GM19438 (cell line): ENCODE measurements around the gene B3GNT9.
A peak's percentile ranks its signal among the peaks of the same experiment; 100 is the strongest.

ENCODE experiments used
- ATAC-seq: cut with Tn5 transposase; IDR thresholded peaks from one replicate; pipeline ENCODE4 v1.9.1; 2021; ENCODE audit warnings: low read depth; ENCODE audit not compliant: unreplicated experiment

The B3GNT9 gene

GRCh38 chr16:67150833-67151396 lies at the start of gene B3GNT9:
TSS of gene B3GNT9 (minus strand) at chr16:67150998. CDS start at chr16:67150485, 513 bp downstream.
- peak; percentile 68 for ATAC-seq

DNA sequence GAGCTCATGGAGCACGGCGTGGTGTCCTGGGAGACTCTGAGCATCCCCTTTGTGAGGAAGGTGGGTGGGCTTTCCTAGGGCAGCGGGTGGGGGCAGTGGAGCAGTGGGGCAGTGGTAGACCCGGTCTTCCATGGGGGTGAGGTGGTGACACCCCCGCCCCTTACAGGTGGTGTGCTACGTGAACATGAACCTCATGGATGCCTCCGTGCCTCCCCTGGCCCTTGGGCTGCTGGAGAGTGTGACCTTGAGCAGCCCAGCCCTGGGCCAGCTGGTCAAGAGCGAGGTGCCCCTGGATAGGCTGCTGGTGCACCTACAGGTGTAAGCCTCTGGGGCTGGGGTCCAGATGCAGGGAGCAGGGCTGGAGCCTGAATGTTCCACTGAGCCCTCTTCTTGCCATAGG lies 49.7 kb upstream of the B3GNT9 start:
- ATAC-seq: no peak

- no peak for ATAC-seq
Observed at GRCh38 chr16:67199808-67200198, 49.0 kb upstream of the B3GNT9 start.

DNA sequence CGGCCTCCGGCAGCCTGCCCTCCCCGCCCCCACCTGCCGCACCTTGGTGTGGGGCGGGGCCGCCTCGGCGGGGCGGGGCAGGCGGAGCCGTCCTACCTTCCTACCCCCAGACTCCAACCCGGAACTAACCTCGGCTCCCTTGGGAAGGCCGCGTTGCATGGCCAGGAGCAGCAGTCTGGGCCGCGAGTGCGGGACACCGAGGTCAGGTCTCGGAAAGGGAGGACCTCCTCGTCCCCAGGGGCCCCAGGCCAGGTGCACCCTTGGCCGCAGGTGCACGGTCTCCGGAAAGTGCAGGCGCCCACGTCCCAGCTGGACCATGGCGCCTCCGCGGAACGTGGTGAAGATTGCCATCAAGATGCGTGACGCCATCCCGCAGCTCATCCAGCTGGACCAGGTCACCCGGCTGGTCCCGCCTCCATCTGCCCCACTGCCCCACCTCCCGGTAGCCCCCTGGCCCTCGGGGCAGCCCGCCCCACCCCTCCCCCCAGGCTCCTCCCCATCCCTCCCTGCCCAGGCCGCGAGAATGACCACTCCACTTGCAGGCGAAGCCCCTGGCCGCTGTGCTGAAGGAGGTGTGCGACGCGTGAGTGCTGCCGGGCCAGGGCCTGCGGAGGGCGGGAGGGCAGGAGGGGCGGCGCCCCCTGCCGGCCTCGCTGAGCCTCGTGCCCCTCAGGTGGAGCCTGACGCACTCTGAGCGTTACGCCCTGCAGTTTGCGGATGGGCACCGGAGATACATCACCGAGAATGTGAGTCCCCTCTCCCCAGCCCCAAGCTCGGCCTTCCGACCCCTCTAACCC lies 48.4 kb upstream of the B3GNT9 start, which contains the start of gene ELMO3:
Gene ELMO3, plus strand, starts transcription at position 121 of the 797 bp plus-strand sequence. Its CDS starts 196 bp downstream, at position 317.
- no peak for ATAC-seq

GRCh38 chr16:67198238-67198734 lies 47.5 kb upstream of the B3GNT9 start:
- no peak for ATAC-seq

GRCh38 chr16:67197704-67198103 lies 46.9 kb upstream of the B3GNT9 start:
- no peak for ATAC-seq

DNA sequence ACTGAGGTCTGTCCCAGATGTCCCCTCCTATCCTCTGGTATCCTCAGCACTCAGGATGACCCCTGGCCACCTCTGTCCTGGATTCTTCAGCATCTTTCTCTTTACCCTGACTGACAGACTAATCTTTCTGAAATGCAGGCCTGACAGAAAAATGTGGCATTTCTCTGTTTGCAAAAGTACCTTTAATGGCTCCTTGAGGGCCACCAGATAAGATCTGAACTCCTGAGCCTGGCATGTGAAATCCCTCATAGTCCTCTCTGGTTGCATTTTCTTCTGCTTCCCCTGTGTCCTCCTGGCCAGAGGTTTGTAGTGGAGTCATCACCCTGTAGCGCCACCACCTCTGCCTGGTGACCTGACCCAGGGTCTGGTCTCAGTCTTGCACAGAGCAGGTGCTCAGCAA lies 46.1 kb upstream of the B3GNT9 start:
- no peak for ATAC-seq

DNA sequence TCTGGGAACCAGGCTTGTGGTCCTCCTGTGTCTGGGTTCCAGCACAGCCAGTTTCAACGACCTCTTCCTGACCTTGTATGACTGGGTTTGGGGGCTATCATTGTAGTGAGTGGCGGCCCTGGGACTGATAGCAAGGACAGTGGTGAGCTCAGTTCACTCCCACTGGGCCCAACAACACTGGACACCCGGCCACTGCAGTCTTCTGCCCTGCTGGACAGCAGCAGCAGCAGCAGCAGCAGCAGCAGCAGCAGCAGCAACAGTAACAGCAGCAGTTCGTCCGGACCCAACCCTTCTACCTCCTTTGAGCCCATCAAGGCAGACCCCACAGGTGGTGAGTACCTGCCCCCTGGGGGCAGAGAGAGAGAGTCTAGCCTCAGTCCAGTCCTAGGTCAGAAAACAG lies 44.9 kb upstream of the B3GNT9 start:
- ATAC-seq: no peak

GRCh38 chr16:67194260-67194659 lies 43.5 kb upstream of the B3GNT9 start:
- no peak for ATAC-seq

DNA sequence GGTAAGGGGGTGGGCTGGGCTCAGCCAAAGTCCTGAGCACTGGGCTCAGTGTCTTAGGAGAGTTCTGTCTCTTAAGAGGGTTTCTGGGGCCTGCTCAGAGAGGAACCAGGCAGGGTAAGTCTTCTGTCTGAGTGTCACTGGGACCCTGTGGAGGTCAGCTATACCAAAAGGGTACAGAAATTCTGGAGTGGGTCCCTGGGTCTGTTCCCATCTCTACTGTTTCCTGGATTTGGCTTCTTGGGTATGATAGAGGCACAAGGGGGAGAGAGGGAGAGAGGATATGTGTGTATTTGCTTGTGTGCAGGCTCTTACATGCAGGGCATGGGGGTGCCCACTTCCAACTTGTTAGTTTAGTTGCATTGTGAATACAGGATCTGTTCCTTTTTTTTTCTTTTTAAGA lies 42.7 kb upstream of the B3GNT9 start:
- no peak for ATAC-seq

DNA sequence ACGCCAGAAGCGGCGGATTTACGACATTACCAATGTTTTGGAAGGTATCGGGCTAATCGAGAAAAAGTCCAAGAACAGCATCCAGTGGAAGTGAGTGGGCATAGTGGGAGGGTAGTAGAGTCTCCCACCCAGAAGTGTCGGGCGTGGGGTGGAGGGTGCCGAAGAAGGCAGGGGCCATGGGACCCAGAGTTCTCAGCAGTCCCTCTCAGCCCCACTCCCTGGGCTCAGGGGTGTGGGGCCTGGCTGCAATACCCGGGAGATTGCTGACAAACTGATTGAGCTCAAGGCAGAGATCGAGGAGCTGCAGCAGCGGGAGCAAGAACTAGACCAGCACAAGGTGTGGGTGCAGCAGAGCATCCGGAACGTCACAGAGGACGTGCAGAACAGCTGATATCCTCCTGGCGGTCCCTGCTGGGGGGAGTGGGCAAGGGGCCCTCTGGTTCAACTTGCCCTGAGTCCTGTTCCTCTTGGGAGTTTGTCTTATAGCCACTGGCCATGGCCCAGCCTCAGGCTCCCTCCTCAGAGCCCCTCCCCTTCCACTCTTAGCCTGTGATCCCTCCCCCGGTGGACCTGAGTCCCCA lies 42.1 kb upstream of the B3GNT9 start:
- ATAC-seq: no peak

DNA sequence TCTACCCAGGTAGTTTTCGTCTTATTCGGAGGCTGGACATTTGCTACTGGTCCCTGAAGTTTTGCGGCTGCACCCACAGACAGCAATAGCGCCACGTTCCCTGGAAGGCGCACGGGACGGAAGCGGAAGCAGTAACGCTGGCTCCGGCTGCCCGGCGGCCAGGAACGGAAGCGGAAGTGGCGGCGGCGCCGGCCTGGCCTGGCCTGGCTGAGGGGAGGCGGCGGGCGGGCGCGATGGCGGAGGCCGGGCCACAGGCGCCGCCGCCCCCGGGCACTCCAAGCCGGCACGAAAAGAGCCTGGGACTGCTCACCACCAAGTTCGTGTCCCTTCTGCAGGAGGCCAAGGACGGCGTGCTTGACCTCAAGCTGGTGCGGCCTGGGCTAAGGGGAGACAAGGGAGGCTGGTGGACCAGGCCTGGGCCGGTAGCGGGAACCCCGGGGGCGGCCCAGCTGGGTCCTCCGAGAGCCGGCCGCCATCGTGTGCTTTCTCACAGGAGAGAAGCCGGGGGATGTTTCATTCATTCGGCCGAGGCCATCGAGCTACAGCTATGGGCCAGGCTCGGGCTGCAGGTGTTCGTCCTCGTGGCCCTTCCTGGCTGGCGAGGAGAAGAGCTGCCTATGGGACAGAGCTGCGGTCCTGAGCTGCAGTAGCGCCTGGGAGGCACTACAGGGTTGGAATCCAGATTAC lies 41.3 kb upstream of the B3GNT9 start, which contains the start of gene E2F4:
Gene E2F4, plus strand, starts transcription at position 161 of the 687 bp plus-strand sequence. Its CDS starts 73 bp downstream, at position 234.
- peak; percentile 84 for ATAC-seq

- ATAC-seq: no peak
Observed at GRCh38 chr16:67191411-67191994, 40.7 kb upstream of the B3GNT9 start.

- no peak for ATAC-seq
Observed at GRCh38 chr16:67190448-67191399, 39.9 kb upstream of the B3GNT9 start.

- ATAC-seq: no peak
Observed at GRCh38 chr16:67190041-67190440, 39.2 kb upstream of the B3GNT9 start, which contains the start of gene EXOC3L1. TSS of gene EXOC3L1 (minus strand) at chr16:67190136. CDS start at chr16:67189676, 460 bp downstream.

DNA sequence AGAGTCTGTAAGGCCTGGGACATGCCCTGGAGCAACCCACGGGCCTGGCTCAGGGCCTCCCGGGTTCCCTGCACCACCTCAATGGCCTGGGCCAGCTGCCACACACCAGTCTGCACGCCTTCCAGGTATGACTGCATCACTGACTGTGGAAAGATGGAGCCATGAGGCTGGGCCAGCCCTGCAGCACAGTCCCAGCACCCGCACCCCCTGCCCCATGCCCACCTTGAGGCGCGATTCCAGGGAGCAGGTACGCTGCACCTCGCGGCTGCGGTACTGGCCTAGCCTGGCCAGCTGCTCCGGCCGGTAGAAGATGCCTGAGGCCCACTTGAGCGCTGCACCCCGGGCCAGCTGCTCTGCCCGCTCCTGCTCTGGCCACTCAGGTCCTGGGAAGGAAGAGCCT lies 38.0 kb upstream of the B3GNT9 start:
- no peak for ATAC-seq

GRCh38 chr16:67188323-67188722 lies 37.5 kb upstream of the B3GNT9 start:
- ATAC-seq: no peak

- ATAC-seq: no peak
Observed at GRCh38 chr16:67187175-67187890, 36.5 kb upstream of the B3GNT9 start.

DNA sequence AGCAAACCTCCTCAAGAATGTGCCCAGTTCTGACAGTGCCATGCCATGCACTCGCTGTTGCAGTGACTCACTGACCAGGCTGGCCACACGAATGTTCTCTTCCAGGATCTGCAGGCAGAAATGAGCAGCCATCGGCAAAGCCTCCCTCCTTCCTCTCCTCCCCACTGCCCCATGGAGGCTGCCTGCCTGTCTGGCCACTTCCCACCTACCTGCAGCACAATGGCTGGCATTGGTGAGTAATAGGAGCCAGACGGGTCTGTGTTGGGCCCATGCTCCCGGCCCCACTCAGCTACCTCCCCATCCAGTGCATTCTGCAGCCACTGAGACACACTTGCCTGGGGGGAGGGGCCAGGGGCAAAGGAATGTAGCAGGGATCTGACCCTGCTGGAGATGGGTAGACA lies 35.8 kb upstream of the B3GNT9 start:
- ATAC-seq: no peak
